Kidney (tissue), 14 donors: ENCODE measurements around the gene RHEB. TPM values are rescaled to one million over a fixed set of nuclear protein-coding genes. Genes with fewer than 3 reads are reported as not detected.

Source experiments
- DNase-seq, 5 donors: peaks; one replicate each; pipeline ENCODE4 v3.0.0-alpha.2; 2013 to 2020
- FAIRE-seq: peaks from 2 replicates; lab custom pipeline; 2012; peaks lifted over from hg19 to GRCh38; lab: Jason Lieb, UNC
- H3K27ac ChIP-seq, 2 donors: one replicate each; pipeline ENCODE4 v1.7.0; 2013; ENCODE audit warnings: low read depth in 2 of 2, low read length in 2 of 2, inconsistent platforms in 1 of 2
- H3K27me3 ChIP-seq: one replicate; pipeline ENCODE4 v1.7.1; 2013; ENCODE audit warnings: low read length, inconsistent platforms; ENCODE audit not compliant: control insufficient read depth, insufficient read depth
- H3K36me3 ChIP-seq, 3 donors: one replicate each; pipeline versions ENCODE4 v1.7.0 to v1.7.1; 2013; ENCODE audit warnings: low read length in 3 of 3, control low read depth in 1 of 3, inconsistent platforms in 1 of 3; ENCODE audit not compliant: insufficient read depth in 3 of 3, control insufficient read depth in 2 of 3
- H3K4me1 ChIP-seq, 3 donors: one replicate each; pipeline versions ENCODE4 v1.7.0 to v1.7.1; 2013; ENCODE audit warnings: low read length in 3 of 3, inconsistent platforms in 1 of 3, low read depth in 1 of 3; ENCODE audit not compliant: control insufficient read depth in 2 of 3, insufficient read depth in 2 of 3
- H3K4me3 ChIP-seq, 3 donors: one replicate each; pipeline versions ENCODE4 v1.7.0 to v1.8.1; 2013; ENCODE audit warnings: low read length in 3 of 3, control low read depth in 1 of 3, inconsistent platforms in 1 of 3
- H3K9ac ChIP-seq, 3 donors: one replicate each; pipeline versions ENCODE4 v1.7.0 to v1.7.1; 2013; ENCODE audit warnings: low read length in 3 of 3, control low read depth in 1 of 3, inconsistent platforms in 1 of 3
- H3K9me3 ChIP-seq, 3 donors: one replicate each; pipeline versions ENCODE4 v1.7.0 to v1.7.1; 2013; ENCODE audit warnings: low read length in 3 of 3, control low read depth in 1 of 3, inconsistent platforms in 1 of 3; ENCODE audit not compliant: control insufficient read depth in 2 of 3, insufficient read depth in 1 of 3
- CTCF ChIP-seq: IDR thresholded peaks from 3 replicates; pipeline ENCODE4 v1.5.1; 2012; ENCODE audit warnings: mild to moderate bottlenecking, moderate library complexity, borderline replicate concordance; ENCODE audit not compliant: insufficient read depth; ENCODE audit errors: extremely low read depth
- intact Hi-C: fragments of 100-400 bp; cut with DNase I; formaldehyde crosslinking; loops from one replicate; pipeline ENCODE4 v1.11.1; 2022
- polyA plus RNA-seq: library from polyadenylated mRNA; stranded (reverse); fragments of 350-450 nt; fragmentation: Illumina TruSeq; extraction: RNeasy Lipid Tissue Mini Kit (QIAGEN cat#74804); gene quantifications from one replicate; pipeline ENCODE4 v1.2.3, GENCODE V29; 2014; ENCODE audit warnings: low read depth, low replicate concordance; ENCODE audit not compliant: insufficient read depth
- total RNA-seq: library from RNA; stranded (reverse); fragmentation: NEBNext Ultra II Directional; extraction: Animal tissue kit (Norgen Biotek cat#: 25700); gene quantifications from one replicate; pipeline ENCODE4 v1.2.1, GENCODE V29; 2021
- donor health status: control.
- donor health status: control.
- donor health status: control.
- donor health status: control.
- donor health status: control.
- donor health status: DM: yes; HTN: yes; CAD: no.
- donor health status: Normal renal cell carcinoma (clear cell type).

RHEB gene
- total and polyA plus RNA-seq, 2 donors from 2014 or later = 92.7 to 123 TPM

GRCh38 chr7:151459726-151460473 lies 59.8 kb downstream of the RHEB start:
- Histone ChIP-seq H3K9me3 (peaks cover 0 to 7% (median 0%) of the 10 kb centered on the region in 3 donors), H3K27me3 (no peaks in the 10 kb centered on the region), H3K9ac (peak overlapping the region in 2 of 3 donors; percentile 17 to 65), H3K4me3 (peak overlapping the region; percentile 17 to 35 (median 31)), H3K36me3 (peaks cover 0 to 2% (median under 1%) of the 10 kb centered on the region in 3 donors), H3K4me1 (peaks cover 0 to 24% (median 18%) of the 10 kb centered on the region in 3 donors), H3K27ac (peak overlapping the region; percentile 88 to 96)
- TF ChIP-seq CTCF = peak; percentile 21
- peak; percentile 39 for FAIRE-seq
- intact Hi-C loops = loop anchor here (10.0 kb wide), 1 partner anchor 85 kb away; no protein-coding TSS in a partner anchor
- peak; percentile 87 to 95 (median 92) for DNase-seq

- TF ChIP-seq CTCF = no peak
- intact Hi-C loops = loop anchor here (10.0 kb wide), 1 partner anchor 83 kb away; no protein-coding TSS in a partner anchor
Measured at GRCh38 chr7:151457534-151457933, 62.2 kb downstream of the RHEB start.

GRCh38 chr7:151456782-151457181 lies 62.9 kb downstream of the RHEB start:
- DNase-seq (no peak), FAIRE-seq (no peak)
- intact Hi-C loops = loop anchor here (10.0 kb wide), 1 partner anchor 82 kb away; no protein-coding TSS in a partner anchor
- H3K9ac ChIP-seq = no peak overlapping the region
- TF ChIP-seq CTCF = no peak
- no peaks in the 10 kb centered on the region for H3K9me3 ChIP-seq
- no peaks in the 10 kb centered on the region for H3K27me3 ChIP-seq
- H3K4me3 ChIP-seq = no peak overlapping the region
- H3K27ac ChIP-seq = no peak overlapping the region
- peaks cover 0 to 24% (median 18%) of the 10 kb centered on the region in 3 donors for H3K4me1 ChIP-seq
- H3K36me3 ChIP-seq = no peaks in the 10 kb centered on the region

More at GRCh38 chr7:151457534-151457933, 62.2 kb downstream of the RHEB start:
- Histone ChIP-seq H3K27me3 (no peaks in the 10 kb centered on the region), H3K9ac (no peak overlapping the region), H3K4me1 (peaks cover 0 to 24% (median 18%) of the 10 kb centered on the region in 3 donors), H3K9me3 (peaks cover 0 to 4% (median 0%) of the 10 kb centered on the region in 3 donors), H3K27ac (no peak overlapping the region), H3K36me3 (no peaks in the 10 kb centered on the region), H3K4me3 (no peak overlapping the region)
- DNase-seq (no peak), FAIRE-seq (no peak)
